AG08396 (cell line): ENCODE data around the gene METTL26.
A peak's percentile ranks its signal among the peaks of the same experiment; 100 is the strongest.

Source experiments
- DNase-seq: peaks from one replicate; pipeline ENCODE4 v3.0.0; 2012; ENCODE audit warnings: low spot score, mixed read lengths

The METTL26 gene

GRCh38 chr16:674968-675883 is 39.1 kb upstream of the METTL26 start, which contains the start of gene RHBDL1:
TSS of gene RHBDL1 (plus strand) at chr16:675671. CDS start at chr16:675791, 120 bp downstream.
- peak; percentile 65 for DNase-seq

DNA sequence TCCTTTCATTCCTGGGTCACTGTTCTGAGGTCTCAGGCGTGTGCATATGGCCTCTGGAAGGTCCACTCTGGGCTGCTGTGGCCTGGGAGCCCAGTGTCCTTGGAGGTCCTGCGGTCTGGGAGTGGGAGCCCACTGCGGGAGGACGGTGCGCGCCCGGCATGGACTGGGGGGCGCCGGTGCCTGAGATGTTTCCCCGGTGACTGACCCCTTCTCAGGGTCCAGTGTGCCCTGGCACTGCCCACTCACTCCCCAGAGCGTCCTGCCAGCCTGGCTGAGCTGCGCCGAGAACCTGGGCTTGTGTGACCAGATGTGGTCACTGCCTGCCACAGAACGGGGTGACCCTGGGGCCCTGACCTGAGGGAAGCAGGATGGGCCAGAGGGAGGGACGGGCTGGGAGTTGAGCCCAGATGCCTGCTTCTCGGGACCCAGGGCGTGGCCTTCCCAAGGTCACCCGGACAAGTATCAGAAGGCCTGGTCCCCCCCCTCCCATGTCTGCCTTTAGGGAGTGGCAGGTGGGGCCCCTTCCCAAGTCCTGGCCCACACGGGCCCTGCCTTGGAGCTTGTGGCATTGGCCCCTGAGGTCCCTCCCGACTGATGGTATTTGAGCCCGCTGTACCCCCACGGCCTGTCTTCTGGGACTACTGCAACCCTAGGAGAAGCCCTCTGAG is 38.2 kb upstream of the METTL26 start:
- DNase-seq, result no peak

GRCh38 chr16:673399-673991 is 37.4 kb upstream of the METTL26 start:
- DNase-seq, result no peak

DNA sequence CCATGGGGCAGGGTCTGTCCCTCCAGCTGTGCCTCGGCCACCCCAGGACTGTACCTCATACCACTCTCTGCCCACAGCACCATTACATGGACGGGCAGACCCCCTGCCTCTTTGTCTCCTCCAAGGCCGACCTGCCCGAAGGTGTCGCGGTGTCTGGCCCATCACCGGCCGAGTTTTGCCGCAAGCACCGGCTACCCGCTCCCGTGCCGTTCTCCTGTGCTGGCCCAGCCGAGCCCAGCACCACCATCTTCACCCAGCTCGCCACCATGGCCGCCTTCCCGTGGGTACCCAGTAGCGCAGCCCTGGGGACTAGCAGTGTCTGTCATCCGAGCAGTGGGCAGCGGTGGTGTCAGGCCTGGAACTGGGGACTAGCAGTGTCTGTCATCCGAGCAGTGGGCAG is 36.7 kb upstream of the METTL26 start:
- DNase-seq, result no peak

- no peak for DNase-seq
These were observed 36.3 kb upstream of the METTL26 start for GRCh38 chr16:672371-672770.

GRCh38 chr16:671353-672131 is 35.4 kb upstream of the METTL26 start:
- DNase-seq, result no peak

DNA sequence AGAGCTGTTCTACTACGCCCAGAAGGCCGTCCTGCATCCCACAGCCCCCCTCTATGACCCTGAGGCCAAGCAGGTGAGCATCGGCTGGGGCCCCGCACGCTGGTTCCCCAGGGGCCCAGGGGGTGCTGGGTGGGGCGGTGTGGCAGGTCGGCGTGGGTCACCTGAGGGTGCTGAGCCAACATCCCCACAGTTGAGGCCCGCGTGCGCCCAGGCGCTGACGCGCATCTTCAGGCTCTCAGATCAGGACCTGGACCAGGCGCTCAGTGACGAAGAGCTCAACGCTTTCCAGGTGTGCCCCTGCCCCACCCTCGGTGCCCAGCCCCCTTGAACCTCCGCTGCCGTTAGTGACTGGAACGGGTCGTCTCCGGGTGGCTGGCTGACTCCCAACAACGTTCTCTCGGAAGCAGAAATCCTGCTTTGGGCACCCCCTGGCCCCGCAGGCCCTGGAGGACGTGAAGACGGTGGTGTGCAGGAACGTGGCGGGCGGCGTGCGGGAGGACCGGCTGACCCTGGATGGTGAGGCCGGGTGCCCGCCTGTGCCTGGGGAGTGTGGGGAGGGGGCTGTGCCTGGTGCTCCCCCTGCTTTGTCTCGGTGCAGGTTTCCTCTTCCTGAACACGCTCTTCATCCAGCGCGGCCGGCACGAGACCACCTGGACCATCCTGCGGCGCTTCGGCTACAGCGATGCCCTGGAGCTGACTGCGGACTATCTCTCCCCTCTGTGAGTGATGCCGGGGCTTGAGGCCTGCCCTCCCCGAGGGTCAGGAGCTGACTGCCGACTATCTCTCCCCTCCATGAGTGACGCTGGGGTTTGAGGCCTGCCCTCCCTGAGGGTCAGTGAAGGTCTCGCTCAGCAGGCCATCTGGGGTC is 34.6 kb upstream of the METTL26 start:
- DNase-seq, result no peak

DNA sequence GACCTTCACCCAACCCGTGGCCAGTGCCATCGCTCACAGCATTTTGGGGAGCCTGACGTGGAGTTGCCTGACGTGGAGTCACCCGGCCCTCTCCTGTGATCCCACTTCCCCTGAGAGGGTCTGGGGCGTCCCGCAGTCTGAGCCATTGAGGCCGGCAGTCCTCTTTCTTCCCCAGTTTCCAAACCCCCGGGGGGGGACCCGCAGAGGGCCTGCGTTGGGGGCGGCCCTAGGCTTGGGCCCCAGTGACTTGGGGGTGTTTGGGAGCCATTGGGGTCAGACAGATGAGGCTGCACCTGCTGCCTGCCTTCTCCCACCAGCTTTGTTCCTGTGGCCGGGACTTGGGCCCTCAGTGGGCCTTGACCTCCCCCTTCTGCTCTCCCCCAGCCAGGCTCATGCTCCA is 33.6 kb upstream of the METTL26 start:
- no peak for DNase-seq

- DNase-seq, result no peak
These were observed 32.5 kb upstream of the METTL26 start for GRCh38 chr16:668519-669171.

DNA sequence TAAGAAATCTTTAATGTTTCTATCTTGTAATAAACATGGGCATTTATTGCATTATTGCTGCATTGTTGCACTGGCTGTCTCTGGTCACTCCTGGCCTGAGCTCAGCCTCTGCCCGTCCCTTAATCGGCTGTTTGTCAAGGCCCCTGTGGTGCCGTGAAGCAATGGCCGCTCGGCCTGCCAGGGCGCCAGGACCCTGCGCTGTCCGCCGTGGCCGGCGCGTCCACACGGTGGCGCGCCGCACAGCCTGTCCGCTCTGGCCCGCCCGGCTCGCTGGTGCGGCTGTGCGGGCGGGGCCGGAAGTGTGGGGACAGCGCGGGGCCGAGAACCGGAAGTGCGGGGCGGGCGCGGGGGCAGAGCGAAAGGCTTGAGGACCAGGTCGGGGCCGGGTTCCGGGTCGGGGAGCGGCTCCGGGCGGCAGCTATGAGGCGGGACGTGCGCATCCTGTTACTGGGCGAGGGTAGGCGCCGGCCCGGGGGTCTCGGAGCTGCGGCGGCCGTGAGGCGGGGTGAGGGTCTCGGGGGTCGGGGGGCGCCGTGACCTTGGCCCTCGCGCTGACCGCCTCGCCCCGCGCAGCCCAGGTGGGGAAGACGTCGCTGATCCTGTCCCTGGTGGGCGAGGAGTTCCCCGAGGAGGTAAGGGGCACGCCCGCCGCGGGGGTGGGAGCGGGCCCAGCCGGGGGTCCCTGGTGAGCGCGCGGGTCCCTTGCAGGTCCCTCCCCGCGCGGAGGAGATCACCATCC is 31.8 kb upstream of the METTL26 start, which contains the start of gene RHOT2:
TSS of gene RHOT2 (plus strand) at position 353 of the 739 bp plus-strand sequence. CDS start at position 421, 68 bp downstream.
- DNase-seq, result peak; percentile 95

DNA sequence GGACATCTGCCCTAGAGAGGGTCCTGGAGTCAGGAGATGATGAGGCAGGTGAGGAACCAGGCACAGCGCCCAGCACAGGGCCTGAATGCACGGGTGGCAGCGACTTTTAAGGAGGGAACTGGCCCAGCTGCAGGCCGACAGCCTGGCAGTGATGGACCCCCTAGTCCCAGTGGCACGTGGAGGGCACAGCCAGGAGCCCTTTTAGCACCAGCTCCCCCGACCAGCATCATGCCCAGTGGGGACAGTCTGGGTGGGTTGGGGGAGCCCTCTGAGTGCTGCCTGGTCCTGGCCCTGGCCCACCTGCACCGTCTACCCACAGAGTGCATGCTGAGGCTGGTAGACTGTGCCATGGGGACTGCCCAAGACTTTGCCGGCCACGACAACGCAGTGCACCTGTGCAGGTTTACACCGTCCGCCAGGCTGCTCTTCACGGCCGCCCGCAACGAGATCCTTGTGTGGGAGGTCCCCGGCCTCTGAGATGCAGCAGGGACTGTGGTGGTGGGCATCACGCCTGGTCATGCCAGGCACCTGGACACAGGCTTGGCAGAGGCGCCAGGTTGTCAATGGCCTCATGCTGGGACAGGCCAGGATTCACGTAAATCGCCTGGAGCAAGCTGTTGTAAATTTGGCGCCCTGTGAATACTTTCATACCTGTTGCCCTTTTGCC is 31.1 kb upstream of the METTL26 start:
- DNase-seq, result no peak

- no peak for DNase-seq
These were observed 30.5 kb upstream of the METTL26 start for GRCh38 chr16:666572-666971.

DNA sequence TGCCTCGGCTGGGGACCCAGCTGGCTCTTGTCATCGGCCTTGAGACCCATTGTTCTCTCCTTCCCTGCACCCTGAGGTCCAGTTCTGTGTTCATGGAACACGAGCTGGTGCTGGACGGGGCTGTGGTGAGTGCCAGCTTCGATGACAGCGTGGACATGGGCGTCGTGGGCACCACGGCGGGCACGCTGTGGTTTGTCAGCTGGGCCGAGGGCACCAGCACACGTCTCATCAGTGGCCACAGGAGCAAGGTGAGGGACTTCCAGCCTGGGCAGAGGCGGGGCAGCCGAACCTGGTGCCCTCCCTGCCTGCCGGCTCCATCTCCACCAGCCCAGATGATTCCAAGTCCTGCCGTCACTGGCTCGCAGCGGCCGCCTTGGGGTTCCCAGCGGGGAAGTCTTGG is 26.5 kb upstream of the METTL26 start:
- no peak for DNase-seq

- no peak for DNase-seq
These were observed 26.0 kb upstream of the METTL26 start for GRCh38 chr16:662095-662494.

DNA sequence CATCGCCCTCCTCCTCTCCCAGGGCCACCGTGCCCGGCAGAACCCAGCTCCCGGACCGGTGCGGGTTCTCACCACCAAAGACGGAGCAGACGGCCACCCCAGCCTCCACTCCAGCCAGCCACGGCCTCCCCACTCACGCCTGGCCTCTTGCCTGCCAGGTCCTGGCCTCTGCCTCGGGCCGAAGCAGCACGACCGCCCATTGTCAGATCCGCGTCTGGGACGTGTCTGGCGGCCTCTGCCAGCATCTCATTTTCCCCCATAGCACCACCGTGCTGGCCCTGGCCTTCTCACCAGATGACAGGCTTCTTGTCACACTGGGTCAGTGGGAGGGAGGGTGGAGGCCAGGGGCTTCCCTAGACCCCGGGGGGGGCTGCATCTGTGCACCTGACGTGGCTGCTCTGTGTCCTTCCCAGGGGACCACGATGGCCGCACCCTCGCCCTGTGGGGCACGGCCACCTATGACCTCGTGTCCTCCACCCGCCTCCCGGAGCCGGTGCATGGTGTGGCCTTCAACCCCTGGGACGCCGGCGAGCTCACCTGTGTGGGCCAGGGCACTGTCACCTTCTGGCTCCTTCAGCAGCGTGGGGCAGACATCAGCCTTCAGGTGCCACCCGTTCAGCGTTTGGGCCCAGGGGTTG is 25.2 kb upstream of the METTL26 start:
- DNase-seq, result no peak

- peak; percentile 83 for DNase-seq
These were observed 24.5 kb upstream of the METTL26 start for GRCh38 chr16:660459-661183.

DNA sequence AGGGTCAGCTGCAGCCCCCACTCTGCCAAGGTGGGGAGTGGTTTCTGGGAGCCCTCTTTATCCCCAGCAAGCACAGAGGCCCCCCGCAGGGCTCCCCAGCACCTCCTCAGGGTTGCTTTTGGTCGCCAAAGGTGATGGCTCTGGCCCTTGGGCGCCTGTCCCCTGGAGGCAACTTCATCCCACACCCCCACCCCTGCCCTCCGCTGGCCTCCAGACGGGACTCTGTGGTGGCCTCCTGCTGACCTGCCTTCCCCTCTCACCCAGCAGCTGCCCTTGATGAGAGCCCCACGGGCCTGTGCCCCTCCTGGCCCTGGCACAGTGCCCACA is 24.0 kb upstream of the METTL26 start:
- no peak for DNase-seq

DNA sequence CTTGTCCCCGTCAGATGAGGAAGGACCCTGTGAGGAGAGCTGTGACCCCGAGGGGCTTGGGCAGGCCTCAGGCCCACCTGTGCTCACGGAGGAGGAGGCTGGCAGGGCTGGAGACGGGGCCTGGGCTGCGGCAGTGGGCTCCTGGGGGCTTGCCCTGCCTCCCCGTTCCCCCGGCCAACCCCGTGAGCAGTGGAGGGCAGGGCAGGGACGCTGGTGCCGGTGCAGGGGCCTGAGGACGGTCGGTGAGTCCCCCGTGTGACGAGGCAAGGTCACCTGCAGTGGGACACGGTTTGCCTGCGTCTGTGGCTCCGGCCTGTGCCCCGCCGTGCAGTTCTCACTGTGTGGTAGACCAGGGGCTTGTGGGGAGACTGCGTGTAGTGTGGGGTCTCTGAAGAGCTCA is 23.5 kb upstream of the METTL26 start:
- DNase-seq, result no peak
